CD14-positive monocyte (primary cell): ENCODE measurements around the gene SULF2. TPM values are rescaled to one million over a fixed set of nuclear protein-coding genes. Genes with fewer than 3 reads are reported as not detected.

Source experiments
- DNase-seq, 3 donors: peaks; one replicate each; pipeline ENCODE4 v3.0.0-alpha.2; 2011 to 2022
- H2AFZ ChIP-seq: 2 replicates; pipeline ENCODE4 v1.6.0; 2012; ENCODE audit warnings: mild to moderate bottlenecking, low read depth, low read length, inconsistent platforms; ENCODE audit not compliant: insufficient read depth, poor library complexity, severe bottlenecking
- H3K27ac ChIP-seq, 2 donors: 1 replicate in 1 of 2; 2 replicates in 1 of 2; pipeline ENCODE4 v1.5.1; 2012 to 2013; ENCODE audit warnings: low read length in 2 of 2, control low read depth in 1 of 2, inconsistent platforms in 1 of 2, low read depth in 1 of 2, mild to moderate bottlenecking in 1 of 2
- H3K27me3 ChIP-seq, 2 donors: one replicate each; pipeline versions ENCODE4 v1.6.0 to v1.6.1; 2011 to 2013; ENCODE audit warnings: low read length in 2 of 2; ENCODE audit not compliant: control insufficient read depth in 2 of 2, insufficient read depth in 2 of 2
- H3K36me3 ChIP-seq, 2 donors: replicated peaks in 1 of 2; 1 replicate in 1 of 2; 2 replicates in 1 of 2; pipeline versions ENCODE4 v1.5.1 to v1.6.1; 2012 to 2013; ENCODE audit warnings: low read length in 2 of 2, control low read depth in 1 of 2, inconsistent platforms in 1 of 2, mild to moderate bottlenecking in 1 of 2; ENCODE audit not compliant: insufficient read depth in 2 of 2, control insufficient read depth in 1 of 2
- H3K4me1 ChIP-seq, 2 donors: 1 replicate in 1 of 2; 2 replicates in 1 of 2; pipeline versions ENCODE4 v1.5.1 to v1.6.1; 2012 to 2013; ENCODE audit warnings: low read length in 2 of 2, control low read depth in 1 of 2, inconsistent platforms in 1 of 2, mild to moderate bottlenecking in 1 of 2, moderate library complexity in 1 of 2; ENCODE audit not compliant: insufficient read depth in 2 of 2, control insufficient read depth in 1 of 2
- H3K4me2 ChIP-seq: replicated peaks from 2 replicates; pipeline ENCODE3; 2012; ENCODE audit warnings: low read length, moderate library complexity, mild to moderate bottlenecking; ENCODE audit not compliant: poor library complexity, severe bottlenecking; ENCODE audit errors: extremely low read depth
- H3K4me3 ChIP-seq, 3 experiments: fragments of 200-600 bp in 1 of 3; sonication (generic) in 1 of 3; replicated peaks in 1 of 3; 1 replicate in 2 of 3; 2 replicates in 1 of 3; pipeline ENCODE4 v1.5.1; 2011 to 2013; ENCODE audit warnings: low read length in 3 of 3, mild to moderate bottlenecking in 3 of 3, control low read depth in 2 of 3, low read depth in 2 of 3, inconsistent platforms in 1 of 3, moderate library complexity in 1 of 3
- H3K79me2 ChIP-seq: 2 replicates; pipeline ENCODE4 v1.6.0; 2012; ENCODE audit warnings: mild to moderate bottlenecking, control low read depth, inconsistent platforms, low read length, moderate library complexity; ENCODE audit not compliant: insufficient read depth
- H3K9ac ChIP-seq: 2 replicates; pipeline ENCODE4 v1.6.0; 2017; ENCODE audit warnings: low read length, mild to moderate bottlenecking; ENCODE audit not compliant: insufficient read depth, poor library complexity, severe bottlenecking
- H3K9me3 ChIP-seq, 2 donors: replicated peaks in 1 of 2; 1 replicate in 1 of 2; 2 replicates in 1 of 2; pipeline versions ENCODE4 v1.5.1 to v1.6.1; 2012 to 2013; ENCODE audit warnings: low read length in 2 of 2, control low read depth in 1 of 2; ENCODE audit not compliant: control insufficient read depth in 1 of 2, insufficient read depth in 1 of 2
- H4K20me1 ChIP-seq: 2 replicates; pipeline ENCODE4 v1.6.0; 2012; ENCODE audit warnings: mild to moderate bottlenecking, low read length, control low read depth, moderate library complexity; ENCODE audit not compliant: insufficient read depth
- H3K27ac Mint-ChIP-seq, 7 donors: one replicate each; pipeline ENCODE4 v1.8.0; 2020; ENCODE audit warnings: mild to moderate bottlenecking in 7 of 7, mixed read lengths in 7 of 7, moderate library complexity in 6 of 7, inconsistent platforms in 2 of 7
- H3K27me3 Mint-ChIP-seq, 3 donors: one replicate each; pipeline ENCODE4 v1.8.0; 2021 to 2022; ENCODE audit warnings: low read depth in 3 of 3, mild to moderate bottlenecking in 3 of 3, mixed read lengths in 3 of 3, moderate library complexity in 3 of 3, inconsistent platforms in 1 of 3
- H3K36me3 Mint-ChIP-seq, 2 donors: one replicate each; pipeline ENCODE4 v1.8.0; 2020; ENCODE audit warnings: mixed read lengths in 2 of 2, inconsistent platforms in 1 of 2, mild to moderate bottlenecking in 1 of 2
- H3K4me1 Mint-ChIP-seq: one replicate; pipeline ENCODE4 v1.8.0; 2020; ENCODE audit warnings: mild to moderate bottlenecking, mixed read lengths
- H3K4me3 Mint-ChIP-seq, 2 donors: one replicate each; pipeline ENCODE4 v1.8.0; 2020; ENCODE audit warnings: mild to moderate bottlenecking in 2 of 2, mixed read lengths in 2 of 2, moderate library complexity in 1 of 2
- H3K9me3 Mint-ChIP-seq, 7 donors: one replicate each; pipeline ENCODE4 v1.8.0; 2020 to 2022; ENCODE audit warnings: mixed read lengths in 7 of 7, mild to moderate bottlenecking in 6 of 7, moderate library complexity in 6 of 7, inconsistent platforms in 2 of 7
- WGBS: methylation state at CpG from one replicate; pipeline ENCODE4 v1.1.5; 2013; ENCODE audit warnings: missing lambda C conversion rate; ENCODE audit not compliant: insufficient coverage; 5-methylcytosine and 5-hydroxymethylcytosine counted together
- intact Hi-C, 2 donors: fragments of 100-400 bp; cut with micrococcal nuclease; formaldehyde crosslinking; loops; one replicate each; pipeline versions ENCODE4 v1.15.0 to v1.15.1; 2023
- polyA plus RNA-seq, 3 donors: library from polyadenylated mRNA; depleted of rRNA in 1 of 3; unstranded in 2 of 3; stranded (reverse) in 1 of 3; fragments of 300-500 nt in 2 of 3; fragments of >200 nt in 1 of 3; fragmentation: Illumina TruSeq in 2 of 3; gene quantifications; 1 replicate in 2 of 3; 2 replicates in 1 of 3; pipeline ENCODE4 v1.2.3, GENCODE V29; 2012 to 2021
- TF ChIP-seq, protein P1 (sequence below): fragments of 200-600 bp; IDR thresholded peaks from one replicate; pipeline ENCODE4 v1.8.0; 2022; ENCODE audit warnings: antibody characterized with exemption, mild to moderate bottlenecking

The SULF2 gene
- polyA plus RNA-seq, 3 donors: 60.3 to 156 (median 75.5) TPM

- intact Hi-C loops: loop anchor here in 1 of 2 donors (5.0 kb wide), 1 partner anchor 962 kb away; no protein-coding TSS in a partner anchor
- Histone ChIP-seq H2AFZ (no peak overlapping the region), H4K20me1 (peaks cover 99% of the 10 kb centered on the region), H3K4me1 (peaks cover 0 to 4% of the 10 kb centered on the region in 2 donors), H3K4me2 (no peak overlapping the region), H3K9ac (no peak overlapping the region), H3K4me3 (no peak overlapping the region), H3K79me2 (no peaks in the 10 kb centered on the region), H3K36me3 (peaks cover 84 to 93% of the 10 kb centered on the region in 2 donors), H3K9me3 (no peaks in the 10 kb centered on the region), H3K27ac (no peak overlapping the region), H3K27me3 (no peaks in the 10 kb centered on the region)
- no peak overlapping the region for H3K27ac Mint-ChIP-seq
- H3K27me3 Mint-ChIP-seq: peaks cover 0 to 3% (median 0%) of the 10 kb centered on the region in 3 donors
- WGBS: 52% methylated on average over 3 of the region's 7 CpGs
- peaks cover 10% of the 10 kb centered on the region for H3K4me1 Mint-ChIP-seq
- H3K9me3 Mint-ChIP-seq: no peaks in the 10 kb centered on the region
- no peak for DNase-seq
- peaks cover 79 to 94% of the 10 kb centered on the region in 2 donors for H3K36me3 Mint-ChIP-seq
- TF ChIP-seq, protein P1, sequence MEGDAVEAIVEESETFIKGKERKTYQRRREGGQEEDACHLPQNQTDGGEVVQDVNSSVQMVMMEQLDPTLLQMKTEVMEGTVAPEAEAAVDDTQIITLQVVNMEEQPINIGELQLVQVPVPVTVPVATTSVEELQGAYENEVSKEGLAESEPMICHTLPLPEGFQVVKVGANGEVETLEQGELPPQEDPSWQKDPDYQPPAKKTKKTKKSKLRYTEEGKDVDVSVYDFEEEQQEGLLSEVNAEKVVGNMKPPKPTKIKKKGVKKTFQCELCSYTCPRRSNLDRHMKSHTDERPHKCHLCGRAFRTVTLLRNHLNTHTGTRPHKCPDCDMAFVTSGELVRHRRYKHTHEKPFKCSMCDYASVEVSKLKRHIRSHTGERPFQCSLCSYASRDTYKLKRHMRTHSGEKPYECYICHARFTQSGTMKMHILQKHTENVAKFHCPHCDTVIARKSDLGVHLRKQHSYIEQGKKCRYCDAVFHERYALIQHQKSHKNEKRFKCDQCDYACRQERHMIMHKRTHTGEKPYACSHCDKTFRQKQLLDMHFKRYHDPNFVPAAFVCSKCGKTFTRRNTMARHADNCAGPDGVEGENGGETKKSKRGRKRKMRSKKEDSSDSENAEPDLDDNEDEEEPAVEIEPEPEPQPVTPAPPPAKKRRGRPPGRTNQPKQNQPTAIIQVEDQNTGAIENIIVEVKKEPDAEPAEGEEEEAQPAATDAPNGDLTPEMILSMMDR: no peak
- no peak overlapping the region for H3K4me3 Mint-ChIP-seq
Observed at GRCh38 chr20:47659904-47660601, 125.2 kb downstream of the SULF2 start.

GRCh38 chr20:47656318-47656717 lies 129.0 kb downstream of the SULF2 start:
- DNase-seq: peak in 1 of 3 donors; percentile 18
- Histone ChIP-seq H3K27ac (peak overlapping the region in 1 of 2 donors; percentile 65), H2AFZ (no peak overlapping the region), H3K9ac (no peak overlapping the region), H3K4me1 (peaks cover 0 to 4% of the 10 kb centered on the region in 2 donors), H3K79me2 (no peaks in the 10 kb centered on the region), H4K20me1 (peaks cover 100% of the 10 kb centered on the region), H3K4me2 (no peak overlapping the region), H3K9me3 (no peaks in the 10 kb centered on the region), H3K36me3 (peaks cover 87 to 93% of the 10 kb centered on the region in 2 donors), H3K27me3 (no peaks in the 10 kb centered on the region), H3K4me3 (no peak overlapping the region)
- no peak overlapping the region for H3K4me3 Mint-ChIP-seq
- peak overlapping the region in 6 of 7 donors; percentile 12 to 84 (median 41) for H3K27ac Mint-ChIP-seq
- peaks cover 8% of the 10 kb centered on the region for H3K4me1 Mint-ChIP-seq
- intact Hi-C loops: no loop called here
- peaks cover 84 to 93% of the 10 kb centered on the region in 2 donors for H3K36me3 Mint-ChIP-seq
- no CpG with 5 or more reads among the region's 2 CpGs for WGBS
- H3K27me3 Mint-ChIP-seq: no peaks in the 10 kb centered on the region
- H3K9me3 Mint-ChIP-seq: no peaks in the 10 kb centered on the region
- TF ChIP-seq, protein P1: no peak
